Measurements from ENCODE around the gene FBXL7. TPM values are rescaled to one million over a fixed set of nuclear protein-coding genes. Genes with fewer than 3 reads are reported as not detected.

The FBXL7 gene
- total RNA-seq, 1 donor from 2014 or later, result 70.7 TPM

DNA sequence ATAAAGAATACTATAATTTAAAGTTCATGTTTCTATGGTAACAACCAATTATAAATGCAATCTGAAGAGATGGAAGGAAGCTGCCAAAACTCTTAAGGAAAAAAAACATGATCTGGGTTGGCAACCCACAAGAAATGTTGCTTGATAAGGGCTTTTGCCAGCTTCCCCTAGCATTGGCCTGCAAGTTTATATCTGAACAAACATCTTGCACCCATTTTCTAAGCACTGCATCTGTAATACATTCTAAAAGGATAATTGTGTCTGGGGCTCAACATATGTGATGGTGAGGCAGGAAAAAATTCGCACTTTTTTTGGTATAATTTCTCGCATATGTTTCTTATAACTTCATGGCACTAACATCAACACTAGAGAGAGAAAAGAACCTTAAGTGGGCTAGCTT lies 276.4 kb downstream of the FBXL7 start:
- TF ChIP-seq, protein P1, sequence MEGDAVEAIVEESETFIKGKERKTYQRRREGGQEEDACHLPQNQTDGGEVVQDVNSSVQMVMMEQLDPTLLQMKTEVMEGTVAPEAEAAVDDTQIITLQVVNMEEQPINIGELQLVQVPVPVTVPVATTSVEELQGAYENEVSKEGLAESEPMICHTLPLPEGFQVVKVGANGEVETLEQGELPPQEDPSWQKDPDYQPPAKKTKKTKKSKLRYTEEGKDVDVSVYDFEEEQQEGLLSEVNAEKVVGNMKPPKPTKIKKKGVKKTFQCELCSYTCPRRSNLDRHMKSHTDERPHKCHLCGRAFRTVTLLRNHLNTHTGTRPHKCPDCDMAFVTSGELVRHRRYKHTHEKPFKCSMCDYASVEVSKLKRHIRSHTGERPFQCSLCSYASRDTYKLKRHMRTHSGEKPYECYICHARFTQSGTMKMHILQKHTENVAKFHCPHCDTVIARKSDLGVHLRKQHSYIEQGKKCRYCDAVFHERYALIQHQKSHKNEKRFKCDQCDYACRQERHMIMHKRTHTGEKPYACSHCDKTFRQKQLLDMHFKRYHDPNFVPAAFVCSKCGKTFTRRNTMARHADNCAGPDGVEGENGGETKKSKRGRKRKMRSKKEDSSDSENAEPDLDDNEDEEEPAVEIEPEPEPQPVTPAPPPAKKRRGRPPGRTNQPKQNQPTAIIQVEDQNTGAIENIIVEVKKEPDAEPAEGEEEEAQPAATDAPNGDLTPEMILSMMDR (IDR thresholded peaks at IDR 0.05; ENCODE audit: unreplicated experiment), result no peak
- no peaks in the 10 kb centered on the region for H3K27me3 Mint-ChIP-seq (ENCODE audit: low read depth)
- DNase-seq (ENCODE audit: low spot score in 2 of 2, unreplicated experiment in 2 of 2), result no peak
- H3K9me3 Mint-ChIP-seq, result peaks cover 10% of the 10 kb centered on the region
- no peak overlapping the region for H3K4me3 Mint-ChIP-seq
- H3K36me3 Mint-ChIP-seq, result no peaks in the 10 kb centered on the region
- H3K4me1 Mint-ChIP-seq, result no peaks in the 10 kb centered on the region
- no peak overlapping the region for H3K27ac Mint-ChIP-seq

DNA sequence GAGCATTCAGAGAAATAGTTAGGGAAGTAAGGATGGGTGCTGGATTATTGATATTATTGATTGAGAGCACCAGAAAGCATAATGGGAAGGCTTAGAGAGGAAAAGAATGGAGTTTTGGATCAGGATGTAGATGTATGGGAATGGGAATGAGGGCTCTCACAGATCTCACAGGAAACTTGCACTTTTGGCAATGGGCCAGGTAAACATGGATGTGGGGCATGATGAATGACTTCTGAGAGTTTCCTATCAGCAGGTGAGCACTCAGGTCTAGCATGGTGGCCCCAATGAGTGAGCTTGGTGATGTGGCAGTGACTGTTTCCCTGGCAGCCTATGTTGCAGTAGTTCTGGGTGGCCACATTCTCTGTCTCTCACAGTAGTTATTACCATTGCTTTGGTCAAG lies 283.8 kb downstream of the FBXL7 start:
- DNase-seq (ENCODE audit: low spot score in 2 of 2, unreplicated experiment in 2 of 2), result no peak
- Mint-ChIP-seq H3K4me3 (no peak overlapping the region), H3K36me3 (peaks cover 2% of the 10 kb centered on the region), H3K27me3 (ENCODE audit: low read depth) (no peaks in the 10 kb centered on the region), H3K9me3 (peaks cover 3% of the 10 kb centered on the region), H3K4me1 (peaks cover 13% of the 10 kb centered on the region), H3K27ac (no peak overlapping the region)
- TF ChIP-seq, protein P1 (IDR thresholded peaks at IDR 0.05; ENCODE audit: unreplicated experiment), result no peak

DNA sequence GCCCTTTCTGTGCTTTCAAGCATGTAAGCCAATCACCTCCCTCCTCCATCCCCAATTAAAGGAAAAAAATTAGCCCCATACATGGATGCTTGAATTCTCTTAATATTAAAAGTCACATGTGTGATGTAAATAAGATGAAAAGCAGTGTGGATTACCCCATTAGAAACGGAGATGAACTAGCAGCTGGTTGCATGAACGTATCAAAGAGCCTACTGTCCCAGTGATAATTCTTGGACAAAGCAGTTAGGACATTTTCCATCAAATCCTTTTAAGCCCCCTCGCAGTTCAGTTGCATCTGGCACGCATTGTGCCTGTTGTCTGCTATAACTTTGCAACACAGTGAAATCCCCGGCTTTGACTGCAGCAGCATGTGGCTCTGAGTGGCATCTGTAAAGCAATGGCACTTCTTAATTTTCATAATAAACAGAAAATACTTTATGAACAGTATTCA lies 285.6 kb downstream of the FBXL7 start:
- Mint-ChIP-seq H3K27ac (no peak overlapping the region), H3K36me3 (peaks cover 3% of the 10 kb centered on the region), H3K9me3 (no peaks in the 10 kb centered on the region), H3K4me3 (no peak overlapping the region), H3K27me3 (ENCODE audit: low read depth) (no peaks in the 10 kb centered on the region), H3K4me1 (peaks cover 13% of the 10 kb centered on the region)
- DNase-seq (ENCODE audit: low spot score in 2 of 2, unreplicated experiment in 2 of 2), result no peak
- TF ChIP-seq, protein P1 (IDR thresholded peaks at IDR 0.05; ENCODE audit: unreplicated experiment), result no peak

DNA sequence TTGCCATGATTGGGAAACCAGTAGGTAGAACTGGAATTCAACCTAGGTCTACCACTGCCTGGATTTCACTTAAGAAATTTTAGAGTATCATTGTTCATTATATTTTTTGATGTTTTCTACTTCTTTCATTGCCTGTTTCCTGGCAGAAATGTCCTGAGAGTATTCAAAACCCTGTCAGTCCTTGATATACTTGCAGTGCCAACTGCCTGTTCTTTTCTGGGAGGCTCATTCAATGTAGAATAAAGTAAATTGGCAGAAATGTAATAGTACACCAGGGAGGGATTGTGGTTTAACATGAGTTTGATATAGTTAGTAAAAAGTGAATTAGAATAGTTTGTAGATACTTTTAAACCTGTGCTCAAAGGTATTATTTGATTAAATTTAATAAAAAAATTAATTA lies 286.3 kb downstream of the FBXL7 start:
- Mint-ChIP-seq H3K36me3 (peaks cover 3% of the 10 kb centered on the region), H3K4me3 (no peak overlapping the region), H3K4me1 (peaks cover 13% of the 10 kb centered on the region), H3K27me3 (ENCODE audit: low read depth) (no peaks in the 10 kb centered on the region), H3K27ac (no peak overlapping the region), H3K9me3 (no peaks in the 10 kb centered on the region)
- TF ChIP-seq, protein P1 (IDR thresholded peaks at IDR 0.05; ENCODE audit: unreplicated experiment), result no peak
- no peak for DNase-seq (ENCODE audit: low spot score in 2 of 2, unreplicated experiment in 2 of 2)

DNA sequence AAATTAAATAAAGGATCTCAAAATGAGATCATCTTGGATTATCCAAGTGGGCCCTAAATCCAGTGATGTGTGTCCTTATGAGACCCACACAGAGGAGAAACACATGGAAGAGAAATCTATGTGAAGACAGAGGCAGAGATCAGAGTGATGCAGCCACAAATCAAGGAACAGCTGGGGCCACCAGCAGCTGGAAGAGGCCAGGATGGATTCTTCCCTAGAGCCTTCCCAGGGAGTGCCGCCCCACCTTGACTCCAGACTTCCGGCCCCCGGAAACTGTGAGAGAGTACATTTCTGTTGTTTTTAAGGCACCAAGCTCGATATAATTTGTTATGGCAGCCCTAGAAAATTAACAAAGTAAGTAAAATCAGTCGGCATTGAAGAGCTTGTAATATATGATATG lies 286.9 kb downstream of the FBXL7 start:
- H3K36me3 Mint-ChIP-seq, result peaks cover 3% of the 10 kb centered on the region
- peaks cover 13% of the 10 kb centered on the region for H3K4me1 Mint-ChIP-seq
- H3K27ac Mint-ChIP-seq, result no peak overlapping the region
- TF ChIP-seq, protein P1 (IDR thresholded peaks at IDR 0.05; ENCODE audit: unreplicated experiment), result no peak
- H3K27me3 Mint-ChIP-seq (ENCODE audit: low read depth), result no peaks in the 10 kb centered on the region
- no peak for DNase-seq (ENCODE audit: low spot score in 2 of 2, unreplicated experiment in 2 of 2)
- no peak overlapping the region for H3K4me3 Mint-ChIP-seq
- no peaks in the 10 kb centered on the region for H3K9me3 Mint-ChIP-seq

DNA sequence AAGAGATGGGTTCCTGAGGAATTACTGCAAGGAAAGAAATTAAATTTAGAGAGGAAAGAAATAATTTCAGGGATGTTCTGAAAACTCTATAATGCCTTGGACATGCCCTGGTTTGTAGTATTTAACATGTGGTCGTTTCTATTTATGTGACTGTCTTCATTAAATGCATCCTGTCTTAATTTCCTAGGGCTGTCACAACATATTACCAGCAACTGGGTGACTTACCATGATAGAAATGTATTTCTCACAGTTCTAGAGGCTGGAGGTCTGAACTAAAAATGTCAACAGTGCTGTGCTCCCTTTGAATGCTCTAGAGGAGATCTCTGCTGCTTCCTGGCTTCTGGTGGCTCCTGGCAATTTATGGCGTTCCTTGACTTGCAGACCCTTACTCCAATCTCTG lies 287.7 kb downstream of the FBXL7 start:
- no peak for DNase-seq (ENCODE audit: low spot score in 2 of 2, unreplicated experiment in 2 of 2)
- H3K4me3 Mint-ChIP-seq, result no peak overlapping the region
- H3K4me1 Mint-ChIP-seq, result peaks cover 15% of the 10 kb centered on the region
- no peaks in the 10 kb centered on the region for H3K9me3 Mint-ChIP-seq
- TF ChIP-seq, protein P1 (IDR thresholded peaks at IDR 0.05; ENCODE audit: unreplicated experiment), result no peak
- H3K27ac Mint-ChIP-seq, result no peak overlapping the region
- H3K27me3 Mint-ChIP-seq (ENCODE audit: low read depth), result no peaks in the 10 kb centered on the region
- H3K36me3 Mint-ChIP-seq, result peaks cover 3% of the 10 kb centered on the region

All from mesothelial cell of epicardium (in vitro differentiated cells).